Ecto neural progenitor cell (in vitro differentiated cells): ENCODE data around the gene HLF.
"Not testable (repeated sequence)": the region's sequence is repeated elsewhere in the genome, so short reads cannot be mapped to it uniquely, and the experiment has no call there.

Source experiments
- DNase-seq: peaks from one replicate; pipeline ENCODE4 v3.0.0-alpha.2; 2018; ENCODE audit warnings: low spot score

Gene HLF

DNA sequence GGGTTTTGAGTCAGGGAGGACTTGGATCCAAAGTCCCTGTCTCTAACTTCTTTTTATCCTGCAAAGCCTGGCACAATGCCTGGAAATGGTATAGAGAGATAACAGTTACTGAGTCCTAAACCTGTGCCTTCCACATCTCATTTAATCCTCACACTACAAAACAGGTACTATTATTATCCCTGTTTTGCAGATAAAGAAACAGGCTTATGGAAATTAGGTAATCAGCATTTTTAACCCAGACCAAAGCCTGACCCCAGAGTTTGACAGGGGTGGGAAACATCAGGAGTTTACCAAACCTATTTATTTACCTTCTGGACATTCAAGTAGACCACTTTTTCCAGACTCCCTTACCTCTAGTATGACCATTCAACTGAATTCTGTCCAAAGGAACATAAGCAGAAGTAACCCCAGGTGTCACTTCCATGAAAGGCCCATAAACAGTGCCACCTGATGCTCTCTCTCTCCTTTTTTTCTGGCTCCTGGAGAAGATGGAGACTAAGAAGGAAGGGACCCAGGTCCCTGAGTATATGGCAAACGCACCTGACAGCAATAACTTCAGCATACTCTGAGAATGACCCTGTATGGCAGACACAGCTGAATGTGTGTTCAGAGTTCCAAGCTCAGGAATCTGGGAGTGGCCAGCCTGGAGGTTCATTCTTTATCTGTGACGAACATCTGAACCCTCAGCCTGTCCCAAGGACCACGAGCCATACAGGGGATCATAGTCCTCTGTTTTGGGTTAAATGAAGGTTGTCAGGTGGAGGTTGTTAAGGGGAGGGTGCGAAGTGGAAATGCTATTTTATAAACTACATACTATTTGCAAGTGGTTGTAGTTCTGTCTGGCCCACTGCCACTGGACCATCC, 62.7 kb downstream of the HLF start:
- DNase-seq, result no peak

- DNase-seq, result not testable (repeated sequence)
These were observed 63.8 kb downstream of the HLF start for GRCh38 chr17:55328514-55328913.

DNA sequence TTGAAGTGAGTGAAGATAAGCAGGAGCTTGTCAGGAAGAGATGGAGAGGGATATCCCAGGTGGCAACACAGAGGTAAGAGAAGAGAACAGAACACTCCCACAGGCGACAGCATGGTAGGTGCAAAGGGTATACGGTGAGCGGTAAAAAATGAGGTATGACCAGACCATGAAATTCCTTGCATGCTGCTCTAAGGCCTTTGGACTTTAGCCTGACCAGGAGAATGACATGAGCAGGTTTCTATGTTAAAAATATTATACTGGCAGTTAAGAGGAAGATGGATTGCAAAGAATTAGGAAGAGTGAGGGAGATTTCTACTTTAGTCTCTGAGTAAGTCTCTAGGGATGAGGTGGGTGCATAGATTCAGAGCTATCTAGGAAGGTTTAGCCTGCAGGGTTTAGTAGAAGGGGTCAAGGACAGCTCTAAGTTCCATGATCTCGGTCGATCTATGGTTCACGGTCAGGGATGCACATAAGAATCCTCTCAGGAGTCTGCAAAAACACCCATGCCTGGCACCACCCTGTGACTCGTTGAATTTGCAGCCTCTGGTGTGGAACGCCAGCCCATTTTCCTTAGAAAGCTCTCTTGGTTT, 65.7 kb downstream of the HLF start:
- no peak for DNase-seq

GRCh38 chr17:55332296-55333041, 67.7 kb downstream of the HLF start:
- no peak for DNase-seq

- no peak for DNase-seq
These were observed 69.5 kb downstream of the HLF start for GRCh38 chr17:55334285-55334684.

GRCh38 chr17:55334881-55335540, 70.3 kb downstream of the HLF start:
- no peak for DNase-seq

- DNase-seq, result no peak
These were observed 70.9 kb downstream of the HLF start for GRCh38 chr17:55335625-55336024.

DNA sequence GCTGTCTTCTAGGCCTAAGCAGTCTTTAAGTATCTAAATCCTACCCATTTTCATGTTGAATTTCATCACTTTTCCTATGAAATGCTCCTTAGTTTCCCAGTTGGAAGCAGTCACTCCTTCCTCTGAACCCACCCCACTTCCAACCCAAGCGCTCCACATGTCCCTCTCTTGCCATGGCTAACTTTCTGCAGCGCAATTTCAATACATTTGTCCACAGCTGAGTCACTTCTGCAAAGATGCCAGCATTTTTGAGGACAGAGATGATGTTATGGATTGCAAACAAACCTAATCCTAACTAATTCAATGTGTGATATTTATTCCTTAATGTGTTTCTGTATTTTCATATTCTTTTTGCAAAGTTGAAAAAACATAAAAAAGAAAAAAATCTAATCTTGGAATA, 71.7 kb downstream of the HLF start:
- DNase-seq, result no peak

- no peak for DNase-seq
These were observed 75.4 kb downstream of the HLF start for GRCh38 chr17:55340176-55340575.

DNA sequence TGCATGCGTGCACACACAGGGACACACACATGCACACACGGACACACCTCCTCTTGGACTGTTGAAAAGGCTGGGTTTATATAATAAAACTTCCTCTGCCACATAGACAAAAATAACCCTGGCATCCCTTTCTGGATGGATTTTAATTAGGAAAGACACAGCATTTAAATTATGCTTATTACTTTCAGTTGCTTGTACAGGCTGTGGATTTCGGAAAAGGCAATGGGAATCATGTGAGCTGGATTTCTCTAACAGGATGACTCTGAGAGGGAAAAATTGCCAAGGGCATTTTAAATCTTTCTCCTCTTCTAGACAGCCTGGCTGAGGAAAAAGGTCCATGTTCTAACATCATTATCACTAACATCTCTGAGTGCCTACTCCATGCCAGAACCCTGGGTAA, 75.9 kb downstream of the HLF start:
- DNase-seq, result no peak

DNA sequence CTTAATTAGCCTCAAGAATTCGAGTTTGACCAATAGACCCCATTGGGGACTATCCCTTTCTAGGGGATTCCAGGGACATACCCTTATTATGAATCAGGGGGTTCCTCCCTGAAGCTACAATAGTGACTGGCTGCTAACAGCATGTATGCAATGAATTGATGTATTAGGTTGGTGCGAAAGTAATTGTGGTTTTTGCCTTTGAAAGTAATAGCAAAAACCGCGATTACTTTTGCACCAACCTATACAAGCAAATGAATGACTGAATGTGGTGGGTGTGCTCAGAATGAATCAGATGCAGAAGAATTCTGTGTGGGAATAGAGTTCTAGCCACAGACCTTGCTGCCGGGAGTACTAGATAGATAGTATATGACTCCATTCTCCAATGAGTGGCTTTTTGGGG, 76.7 kb downstream of the HLF start:
- peak; percentile 16 for DNase-seq

- DNase-seq, result no peak
These were observed 78.2 kb downstream of the HLF start for GRCh38 chr17:55342800-55343585.

GRCh38 chr17:55343900-55344513, 79.2 kb downstream of the HLF start:
- DNase-seq, result no peak

GRCh38 chr17:55344514-55344997, 79.8 kb downstream of the HLF start:
- no peak for DNase-seq

GRCh38 chr17:55345132-55345531, 80.4 kb downstream of the HLF start:
- DNase-seq, result no peak

DNA sequence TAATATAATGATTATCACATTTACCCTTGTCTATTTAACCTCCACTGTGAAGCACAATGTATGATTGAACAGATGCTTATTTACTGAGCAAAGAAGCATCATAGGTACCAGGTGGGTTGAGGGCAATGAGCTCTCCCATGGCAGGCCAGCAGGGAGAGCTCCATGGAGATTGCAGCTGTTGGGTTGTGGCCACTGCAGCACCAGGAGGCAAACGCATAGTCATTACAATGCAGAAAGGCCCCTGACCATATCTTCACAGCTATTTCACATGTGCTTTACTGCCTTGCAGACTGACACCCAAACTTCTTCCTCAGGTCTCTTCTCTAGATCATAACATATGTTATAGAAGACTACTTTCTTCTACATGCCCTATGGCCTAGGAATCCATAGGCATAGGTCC, 81.9 kb downstream of the HLF start:
- peak; percentile 24 for DNase-seq

DNA sequence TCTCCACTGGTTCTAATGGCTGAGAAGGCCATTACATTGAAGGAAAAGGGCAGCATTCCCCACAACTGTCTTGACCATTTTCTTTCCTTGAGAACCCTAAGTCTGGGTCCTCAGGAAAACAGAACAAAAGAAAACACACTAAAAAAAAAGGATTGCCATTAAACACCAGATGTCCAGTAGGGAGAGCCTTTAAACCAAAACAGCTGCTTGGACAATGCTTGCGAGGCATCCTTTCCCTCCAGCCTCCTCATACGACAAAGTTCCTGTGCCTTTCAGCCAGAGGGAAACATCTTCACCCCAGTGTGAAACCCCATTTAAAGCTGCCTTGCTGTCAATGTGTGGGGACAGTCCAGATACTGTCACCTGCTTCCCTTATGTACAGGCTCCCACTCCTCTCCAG, 82.6 kb downstream of the HLF start:
- DNase-seq, result peak; percentile 17

DNA sequence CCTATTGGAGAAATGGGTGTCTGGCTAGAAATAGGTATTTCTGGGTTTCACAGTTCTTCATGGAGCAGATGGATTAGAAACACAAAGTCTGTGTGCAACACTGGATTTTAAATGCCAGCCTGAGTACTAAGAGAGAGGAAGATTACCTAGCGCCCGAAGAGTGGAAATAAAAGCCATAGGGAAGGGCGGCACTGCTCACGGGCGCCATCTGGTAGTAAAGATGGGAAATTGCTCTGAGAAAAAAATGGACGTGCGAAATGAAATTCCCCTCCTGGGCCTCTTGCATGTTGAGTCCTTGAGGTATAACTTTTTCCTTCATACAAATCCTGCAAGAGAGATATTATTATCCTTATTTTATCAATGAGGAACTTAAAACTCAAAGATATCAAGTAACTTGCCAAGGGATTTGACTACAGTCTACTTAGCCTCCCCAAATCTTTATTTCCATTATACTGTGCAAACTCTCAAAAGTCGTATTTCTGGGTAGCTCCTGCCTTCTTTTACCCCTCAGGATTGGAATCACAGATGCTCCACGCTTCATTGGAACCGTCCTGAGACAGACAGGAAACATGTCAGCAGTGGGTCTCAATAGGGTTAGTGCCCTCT, 84.1 kb downstream of the HLF start:
- peak; percentile 69 for DNase-seq

- DNase-seq, result no peak
These were observed 86.1 kb downstream of the HLF start for GRCh38 chr17:55350825-55351205.

DNA sequence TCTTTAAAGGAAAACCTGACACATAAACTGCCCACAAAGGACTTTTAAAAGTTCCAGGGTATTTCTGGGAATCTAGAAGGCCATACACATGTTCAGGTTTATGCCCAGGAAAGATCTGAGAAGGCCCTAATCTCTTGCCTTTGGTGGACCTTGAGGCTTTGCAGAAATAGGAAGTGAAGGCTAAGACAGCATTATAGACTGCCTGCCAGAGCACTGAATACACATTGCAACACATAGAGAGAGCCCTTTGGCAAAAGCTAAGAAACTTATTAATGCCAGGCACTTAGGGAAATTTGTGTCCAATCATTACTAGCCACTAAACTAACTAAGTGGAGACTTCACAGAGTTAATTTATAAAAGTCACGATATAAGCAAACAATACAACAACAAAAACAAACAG, 86.5 kb downstream of the HLF start:
- DNase-seq, result no peak

GRCh38 chr17:55354010-55354409, 89.2 kb downstream of the HLF start:
- no peak for DNase-seq
